GM18505 (cell line): ENCODE measurements around the gene CNDP2.

Experiments used
- ATAC-seq: cut with Tn5 transposase; IDR thresholded peaks from one replicate; pipeline ENCODE4 v1.9.1; 2021; ENCODE audit not compliant: unreplicated experiment
- POLR2A ChIP-seq: IDR thresholded peaks from 4 replicates; pipeline ENCODE4 v1.6.1; 2011; ENCODE audit warnings: borderline replicate concordance; ENCODE audit not compliant: insufficient read depth, insufficient read length; ENCODE audit errors: extremely low read depth

CNDP2 gene

DNA sequence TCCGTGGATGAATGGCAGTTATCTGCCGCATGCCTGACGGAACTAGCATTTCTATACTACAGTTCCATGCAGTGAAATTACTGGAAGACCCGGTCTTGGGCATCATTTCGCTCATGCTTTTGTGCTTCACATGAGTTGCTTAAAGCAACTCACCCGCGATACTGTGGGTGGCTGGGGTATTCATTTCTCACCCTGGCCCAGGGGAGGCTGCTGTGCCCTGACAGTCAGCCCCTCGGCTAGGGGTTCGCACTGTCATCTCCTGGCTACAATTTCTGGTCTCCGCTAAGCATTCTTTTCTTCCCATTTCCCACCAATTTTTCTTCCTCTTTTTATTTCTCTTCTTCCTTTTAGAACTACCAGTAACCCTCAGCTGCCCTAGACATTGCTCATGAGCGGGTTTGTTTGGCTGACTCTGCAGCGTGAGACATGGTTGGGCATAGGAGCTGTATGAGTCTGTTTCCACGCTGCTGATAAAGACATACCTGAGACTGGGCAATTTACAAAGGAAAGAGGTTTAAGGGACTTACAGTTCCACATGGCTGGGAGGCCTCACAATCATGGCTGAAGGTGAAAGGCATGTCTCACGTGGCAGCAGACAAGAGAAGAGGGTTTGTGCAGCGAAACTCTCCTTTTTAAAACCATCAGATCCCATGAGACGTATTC is 16.5 kb upstream of the CNDP2 start:
- ATAC-seq: no peak
- no peak for TF ChIP-seq POLR2A

DNA sequence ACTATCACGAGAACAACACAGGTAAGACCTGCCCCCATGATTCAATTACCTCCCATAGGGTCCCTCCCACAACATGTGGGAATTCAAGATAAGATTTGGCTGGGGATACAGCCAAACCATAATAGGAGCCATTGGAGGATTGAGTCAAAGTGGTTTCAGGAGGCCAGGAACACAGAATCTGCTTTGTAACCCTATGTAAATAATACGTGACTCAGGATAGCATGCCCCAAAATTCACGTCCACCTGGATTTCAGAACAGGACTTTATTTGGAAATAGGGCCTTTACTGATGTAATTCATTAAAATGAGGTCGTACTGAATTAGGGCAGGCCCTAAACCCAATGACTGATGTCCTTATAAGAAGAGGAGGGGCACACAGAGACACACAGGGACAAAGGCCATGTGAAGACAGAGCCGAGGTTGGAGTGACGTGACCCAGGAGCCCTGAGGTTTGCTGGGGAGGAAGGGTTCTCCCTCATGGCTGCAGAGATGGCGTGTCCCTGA is 16.0 kb upstream of the CNDP2 start:
- no peak for ATAC-seq
- TF ChIP-seq POLR2A: no peak

DNA sequence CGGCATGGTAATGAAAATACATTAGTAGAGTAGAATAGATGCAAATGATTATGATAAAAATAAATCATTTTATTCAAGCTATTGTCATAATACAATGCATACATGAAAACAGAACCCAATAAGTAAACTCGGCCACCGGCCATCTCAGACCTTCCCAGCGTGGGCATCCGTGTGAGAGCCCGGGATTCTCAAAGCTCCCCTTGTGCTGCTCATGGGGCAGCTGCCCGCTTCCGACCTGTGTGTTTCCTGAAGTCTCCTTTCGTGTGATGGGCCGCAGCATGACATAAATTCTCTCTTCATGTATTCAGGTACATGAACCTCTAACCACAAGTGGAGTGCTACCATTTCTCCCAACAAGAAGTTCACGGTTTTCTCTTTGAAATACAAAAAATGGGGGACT is 13.5 kb upstream of the CNDP2 start:
- no peak for ATAC-seq
- TF ChIP-seq POLR2A: no peak

DNA sequence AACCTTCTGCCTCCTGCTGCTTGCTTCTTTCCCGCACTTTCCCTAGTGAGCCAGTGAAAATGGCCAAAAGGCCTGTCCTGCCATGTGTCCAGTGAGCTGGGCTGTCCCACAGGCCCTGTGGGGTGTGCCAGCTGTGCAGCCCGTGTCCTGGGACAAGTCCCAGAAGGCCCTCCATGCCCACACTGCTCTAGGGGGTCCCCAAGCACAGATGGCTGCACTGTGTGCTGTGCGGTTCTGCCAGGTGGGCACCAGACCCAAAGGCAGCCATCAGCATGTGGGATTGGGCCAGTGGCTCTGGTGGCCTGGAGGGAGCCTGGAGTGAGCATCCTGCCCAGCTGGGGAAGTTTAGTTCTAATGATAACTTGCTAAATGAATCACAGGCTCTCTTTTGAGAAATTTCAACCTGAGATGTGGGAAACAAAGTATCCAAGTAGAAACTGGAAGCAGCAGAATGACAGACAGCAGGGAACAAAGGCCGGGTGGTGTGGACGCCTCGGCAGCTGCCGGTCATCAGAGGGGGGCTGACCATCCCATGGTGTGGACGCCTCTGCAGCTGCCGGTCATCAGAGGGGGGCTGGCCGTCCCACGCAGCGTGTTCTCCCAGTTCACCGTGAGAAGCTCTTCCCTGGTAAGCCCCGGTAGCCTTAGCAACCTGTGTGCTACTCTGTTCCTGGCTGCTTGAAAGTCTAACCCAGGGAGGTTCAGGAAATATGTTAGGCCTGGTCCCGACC is 9.9 kb upstream of the CNDP2 start:
- no peak for TF ChIP-seq POLR2A
- ATAC-seq: no peak

DNA sequence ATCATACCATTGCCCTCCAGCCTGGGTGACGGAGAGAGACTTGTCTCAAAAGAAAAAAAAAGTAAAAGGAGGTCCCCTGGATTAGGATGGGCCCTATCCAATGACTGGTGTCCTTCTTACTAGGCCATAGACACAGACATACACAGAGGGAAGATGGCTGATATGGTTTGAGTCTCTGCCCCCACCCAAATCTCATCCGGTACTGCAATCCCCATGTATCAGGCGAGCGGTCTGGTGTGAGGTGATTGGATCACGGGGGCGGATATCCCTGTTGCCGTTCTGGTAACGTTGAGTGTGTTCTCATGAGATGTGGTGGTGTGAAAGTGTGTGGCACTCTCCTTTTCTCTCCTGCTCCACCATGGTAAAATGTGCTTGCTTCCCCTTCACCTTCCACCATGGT is 7.8 kb upstream of the CNDP2 start:
- TF ChIP-seq POLR2A: no peak

DNA sequence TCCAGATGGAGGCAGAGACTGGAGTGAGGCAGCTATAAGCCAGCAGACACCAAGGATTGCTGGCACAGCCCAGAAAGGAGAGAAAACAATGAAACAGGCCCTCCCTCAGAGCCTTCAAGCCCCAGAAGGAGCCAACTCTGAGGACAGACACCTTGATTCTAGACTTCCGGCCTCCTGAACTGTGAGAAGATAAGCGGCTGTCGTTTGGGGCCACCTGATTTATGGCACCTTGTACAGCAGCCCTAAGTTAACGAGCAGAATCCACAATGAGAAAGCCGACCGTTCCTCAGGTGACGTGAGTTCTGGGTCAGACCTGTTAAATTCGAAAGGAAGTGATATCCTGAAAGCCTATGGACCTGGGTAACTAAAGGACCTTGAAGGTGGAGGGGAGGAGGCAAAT is 7.3 kb upstream of the CNDP2 start:
- no peak for TF ChIP-seq POLR2A
- ATAC-seq: no peak

More for the DNA sequence above, 7.8 kb upstream of the CNDP2 start:
- no peak for ATAC-seq

DNA sequence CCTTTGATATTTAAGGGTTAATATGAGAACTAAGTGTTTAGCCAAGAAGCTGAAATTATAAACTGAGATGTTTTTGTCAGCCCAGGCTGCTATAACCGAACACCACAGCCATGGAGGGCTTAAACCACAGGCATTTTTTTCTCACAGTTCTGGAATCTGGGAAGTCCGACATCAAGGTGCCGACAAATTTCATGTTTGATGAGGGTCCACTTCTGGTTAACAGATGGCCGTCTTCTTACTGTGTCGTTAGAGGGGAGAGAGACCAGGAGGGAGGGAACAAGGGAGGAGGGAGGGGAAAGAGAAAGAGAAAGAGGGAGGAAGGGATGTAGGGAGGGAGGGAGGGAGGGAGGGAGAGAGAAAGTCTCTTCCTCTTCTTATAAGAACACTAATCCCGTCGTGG is 6.5 kb upstream of the CNDP2 start:
- no peak for ATAC-seq
- no peak for TF ChIP-seq POLR2A

DNA sequence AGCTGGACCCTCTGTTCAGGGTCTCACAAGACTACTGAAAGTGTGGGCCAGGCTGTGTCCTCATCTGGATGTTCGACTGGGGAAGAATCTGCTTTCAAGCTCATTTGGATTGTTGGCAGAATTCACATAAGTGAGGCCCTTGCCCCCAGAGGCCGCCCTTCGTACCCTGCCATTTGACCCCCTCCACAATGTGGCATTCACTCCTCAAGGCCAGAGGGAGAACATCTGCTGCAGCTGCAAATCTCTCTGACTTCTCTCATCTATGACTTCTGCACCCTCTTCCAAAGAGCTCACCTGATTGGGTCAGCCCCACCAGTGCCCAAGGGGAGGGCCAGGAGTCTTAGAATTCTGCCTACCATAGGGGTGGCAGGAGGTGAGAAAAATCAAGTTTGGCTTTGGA is 3.9 kb upstream of the CNDP2 start:
- TF ChIP-seq POLR2A: no peak
- no peak for ATAC-seq

DNA sequence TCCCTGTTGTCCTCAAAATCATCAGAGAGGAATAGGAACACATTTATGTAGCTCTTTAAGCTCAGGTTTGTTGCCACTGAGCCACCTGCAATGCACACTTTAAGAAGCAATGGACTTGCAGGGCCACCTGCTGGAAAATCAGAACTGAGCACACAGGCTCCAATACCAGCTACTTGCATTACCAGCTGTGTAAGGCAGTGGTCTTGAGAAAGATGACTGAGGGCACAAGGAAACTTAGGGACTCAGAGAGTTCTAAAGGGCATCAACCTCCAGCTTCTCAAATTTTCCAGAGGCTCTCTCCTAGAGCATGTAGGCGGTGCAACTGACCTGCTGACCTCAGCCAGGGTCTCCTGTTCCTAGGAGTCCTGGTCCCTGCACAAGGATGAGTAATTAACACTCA is 2.5 kb upstream of the CNDP2 start:
- TF ChIP-seq POLR2A: no peak
- ATAC-seq: peak; percentile 19

DNA sequence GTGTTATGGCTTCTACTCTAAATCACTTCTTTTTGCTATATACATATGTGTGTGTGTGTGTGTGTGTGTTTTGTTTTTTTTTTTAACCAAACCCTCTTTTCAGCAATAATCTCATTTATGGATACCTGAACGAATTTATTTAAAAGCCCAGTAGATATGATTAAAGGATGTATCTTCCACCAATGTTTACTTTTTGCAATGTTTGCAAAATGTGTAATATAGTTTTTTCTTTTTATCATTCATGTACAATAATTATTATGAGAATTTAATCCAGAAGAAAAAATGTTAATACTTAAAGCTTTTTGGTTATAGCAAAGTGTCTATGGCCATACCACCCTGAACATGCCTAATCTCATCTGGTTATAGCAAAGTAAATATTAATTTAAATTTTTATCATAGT is 1.6 kb upstream of the CNDP2 start:
- TF ChIP-seq POLR2A: no peak
- no peak for ATAC-seq

DNA sequence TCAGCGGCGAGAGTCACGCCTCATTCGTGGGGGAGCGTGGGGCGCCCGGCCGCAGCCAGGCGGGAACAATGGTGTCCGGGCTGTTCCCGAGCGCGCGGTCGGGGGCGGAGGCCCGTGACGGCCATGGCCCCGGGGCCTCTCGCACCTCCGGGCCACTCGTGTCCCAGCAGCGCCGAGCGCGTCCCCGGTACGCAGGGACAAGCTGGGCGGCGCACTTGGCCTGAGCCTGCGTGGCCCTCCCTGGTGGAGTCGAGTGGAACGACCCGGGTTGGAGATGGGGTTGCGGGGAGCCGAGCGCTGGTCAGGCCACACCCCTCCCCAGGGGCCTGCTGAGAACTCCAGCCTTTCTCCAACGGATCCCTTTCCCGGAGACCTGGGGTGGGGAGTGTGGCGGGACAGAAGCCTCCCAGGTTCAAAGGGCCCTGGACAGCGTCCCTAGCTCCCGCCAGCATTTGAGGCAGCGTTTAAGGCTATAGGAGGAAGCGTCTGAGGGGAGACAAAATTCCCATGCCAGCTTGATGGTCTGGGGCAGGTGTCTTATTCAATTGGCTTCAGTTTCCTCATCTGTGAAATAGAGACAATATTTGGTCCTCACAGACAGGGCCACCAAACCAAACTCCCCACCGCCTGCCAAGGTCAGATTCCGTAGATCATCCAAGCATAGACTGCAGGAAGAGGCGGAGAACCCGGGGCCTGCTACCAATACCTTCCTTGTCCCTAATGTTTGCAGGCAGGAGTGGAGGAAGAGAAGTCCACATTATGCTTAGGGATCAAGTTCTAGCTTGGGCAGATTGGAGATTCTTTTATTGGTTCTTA is 553 bp downstream of the CNDP2 start:
- ATAC-seq: peak; percentile 26
- TF ChIP-seq POLR2A: no peak

DNA sequence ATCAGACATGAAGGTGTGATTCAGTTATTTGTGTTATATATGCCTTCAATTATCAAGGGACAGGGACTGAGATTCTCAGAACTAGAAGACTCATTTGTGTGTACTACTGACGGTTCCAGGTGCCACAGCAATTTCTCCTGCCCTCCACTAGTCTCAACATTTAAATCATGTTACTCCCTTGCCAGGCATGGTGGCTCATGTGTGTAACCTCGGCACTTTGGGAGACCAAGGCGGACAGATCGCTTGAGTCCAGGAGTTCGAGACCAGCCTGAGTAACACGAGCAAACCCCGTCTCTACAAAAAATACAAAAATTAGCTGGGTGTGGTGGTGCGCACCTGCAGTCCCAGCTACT is 1.1 kb downstream of the CNDP2 start:
- TF ChIP-seq POLR2A: no peak
- ATAC-seq: no peak

DNA sequence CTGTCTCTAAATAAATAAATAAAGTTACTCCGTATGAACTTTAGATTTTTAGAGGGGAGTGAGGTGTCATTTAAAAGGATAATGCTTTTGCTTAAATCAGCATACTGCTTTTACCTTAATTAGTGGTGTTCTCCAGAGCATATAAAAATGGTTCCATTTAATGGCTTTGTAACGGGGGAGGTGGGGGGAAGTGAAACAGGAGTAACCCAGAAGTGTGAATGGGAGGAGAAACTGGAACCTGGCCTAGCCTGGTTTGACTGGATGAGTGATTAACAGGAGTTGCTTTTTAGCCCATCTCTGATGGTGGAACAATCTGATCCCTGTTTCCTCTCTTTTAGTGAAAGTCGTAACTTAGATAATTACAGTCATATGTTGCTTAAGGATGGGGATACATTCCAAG is 1.6 kb downstream of the CNDP2 start:
- no peak for ATAC-seq
- TF ChIP-seq POLR2A: no peak

DNA sequence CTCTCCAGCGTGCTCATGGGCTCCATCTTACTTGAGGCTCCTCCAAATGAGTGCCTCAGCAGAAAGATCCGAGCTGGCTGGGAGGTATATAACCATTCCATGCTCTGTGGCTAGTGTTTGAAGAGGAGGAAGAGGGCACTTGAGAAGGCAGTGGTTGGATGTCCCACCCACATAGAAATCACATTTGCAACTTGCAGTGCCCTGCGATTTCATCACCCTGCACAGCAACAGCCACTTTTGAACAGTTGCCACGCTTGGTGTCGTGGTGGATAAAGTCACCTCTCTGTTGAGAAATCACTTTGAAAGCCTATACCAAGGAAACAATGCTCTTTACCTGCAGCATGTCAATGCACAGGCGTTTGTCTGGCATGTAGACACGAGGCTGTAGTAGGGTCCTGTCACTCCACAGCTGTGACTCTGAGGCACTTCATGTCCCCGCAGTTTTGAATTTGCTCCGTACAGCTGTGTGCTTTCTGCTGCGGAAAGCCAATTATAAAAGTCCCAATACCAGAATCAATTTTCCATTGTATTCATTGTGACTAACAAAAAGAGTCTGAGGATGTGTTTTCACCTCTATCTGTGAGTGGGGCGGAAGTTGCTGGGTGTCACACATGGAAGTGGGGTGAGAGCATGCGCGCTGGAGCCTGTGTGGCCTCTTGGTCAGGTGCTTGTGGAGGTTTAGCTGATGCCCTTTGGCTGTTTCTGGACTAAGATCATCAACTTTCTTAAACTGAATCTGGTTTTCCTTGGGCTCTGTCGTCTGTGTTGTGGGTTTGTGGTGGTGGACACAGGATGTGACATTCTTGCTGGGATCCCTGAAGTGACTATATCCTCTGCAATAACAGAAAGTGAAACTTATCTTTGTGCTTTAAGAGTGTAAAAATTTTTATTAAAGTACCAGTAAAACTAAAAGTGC is 2.8 kb downstream of the CNDP2 start:
- peak; percentile 65 for TF ChIP-seq POLR2A
- ATAC-seq: peak; percentile 28

DNA sequence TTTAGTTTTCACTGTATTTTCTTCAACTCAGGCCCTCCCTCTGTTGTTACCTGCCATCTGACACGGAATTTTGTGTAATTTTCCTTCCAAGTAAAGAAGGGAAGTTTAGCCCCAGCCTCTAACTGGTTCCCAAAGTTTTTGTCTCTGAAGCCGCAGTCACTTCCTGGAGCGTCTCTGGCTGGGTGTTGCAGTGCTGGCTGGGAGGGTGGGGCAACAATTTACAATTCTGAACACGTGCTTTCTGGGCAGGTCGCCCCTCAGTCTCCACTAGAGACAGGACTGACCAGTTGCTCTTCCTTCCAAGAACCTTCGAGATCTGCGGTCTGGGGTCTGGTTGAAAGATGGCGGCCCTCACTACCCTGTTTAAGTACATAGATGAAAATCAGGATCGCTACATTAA is 3.5 kb downstream of the CNDP2 start:
- no peak for TF ChIP-seq POLR2A
- ATAC-seq: peak; percentile 31
